ENCODE data around the gene RAB20. TPM values are rescaled to one million over a fixed set of nuclear protein-coding genes. Genes with fewer than 3 reads are reported as not detected.

The RAB20 gene
- total RNA-seq, 4 donors from 2014 or later, result 3.9 to 9.1 (median 6.2) TPM

GRCh38 chr13:110551284-110551683 is 10.2 kb downstream of the RAB20 start:
- 81% methylated on average over 11 of the region's 11 CpGs for WGBS, 2 donors

GRCh38 chr13:110549795-110550160 is 11.7 kb downstream of the RAB20 start:
- intact Hi-C loops (cut with DNase I; ENCODE audit: low total_unique reads), result no loop called here
- DNase-seq (ENCODE audit: low spot score in 2 of 2), result no peak
- H3K4me3 ChIP-seq (ENCODE audit: low read depth, poor library complexity, severe bottlenecking), result no peak overlapping the region
- no peak for TF ChIP-seq POLR2A (IDR thresholded peaks at IDR 0.05)
- TF ChIP-seq, protein P1, sequence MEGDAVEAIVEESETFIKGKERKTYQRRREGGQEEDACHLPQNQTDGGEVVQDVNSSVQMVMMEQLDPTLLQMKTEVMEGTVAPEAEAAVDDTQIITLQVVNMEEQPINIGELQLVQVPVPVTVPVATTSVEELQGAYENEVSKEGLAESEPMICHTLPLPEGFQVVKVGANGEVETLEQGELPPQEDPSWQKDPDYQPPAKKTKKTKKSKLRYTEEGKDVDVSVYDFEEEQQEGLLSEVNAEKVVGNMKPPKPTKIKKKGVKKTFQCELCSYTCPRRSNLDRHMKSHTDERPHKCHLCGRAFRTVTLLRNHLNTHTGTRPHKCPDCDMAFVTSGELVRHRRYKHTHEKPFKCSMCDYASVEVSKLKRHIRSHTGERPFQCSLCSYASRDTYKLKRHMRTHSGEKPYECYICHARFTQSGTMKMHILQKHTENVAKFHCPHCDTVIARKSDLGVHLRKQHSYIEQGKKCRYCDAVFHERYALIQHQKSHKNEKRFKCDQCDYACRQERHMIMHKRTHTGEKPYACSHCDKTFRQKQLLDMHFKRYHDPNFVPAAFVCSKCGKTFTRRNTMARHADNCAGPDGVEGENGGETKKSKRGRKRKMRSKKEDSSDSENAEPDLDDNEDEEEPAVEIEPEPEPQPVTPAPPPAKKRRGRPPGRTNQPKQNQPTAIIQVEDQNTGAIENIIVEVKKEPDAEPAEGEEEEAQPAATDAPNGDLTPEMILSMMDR (IDR thresholded peaks at IDR 0.05), result no peak
- WGBS, 2 donors, result 91 to 95% methylated on average over 11 of the region's 11 CpGs

More at GRCh38 chr13:110551284-110551683, 10.2 kb downstream of the RAB20 start:
- intact Hi-C loops (cut with DNase I; ENCODE audit: low total_unique reads), result no loop called here
- H3K4me3 ChIP-seq (ENCODE audit: low read depth, poor library complexity, severe bottlenecking), result no peak overlapping the region
- DNase-seq (ENCODE audit: low spot score in 2 of 2), result no peak
- TF ChIP-seq, protein P1 (IDR thresholded peaks at IDR 0.05), result no peak
- TF ChIP-seq POLR2A (IDR thresholded peaks at IDR 0.05), result no peak

GRCh38 chr13:110548891-110549794 is 12.4 kb downstream of the RAB20 start:
- DNase-seq (ENCODE audit: low spot score in 2 of 2), result no peak
- TF ChIP-seq, protein P1 (IDR thresholded peaks at IDR 0.05), result no peak
- TF ChIP-seq POLR2A (IDR thresholded peaks at IDR 0.05), result no peak
- intact Hi-C loops (cut with DNase I; ENCODE audit: low total_unique reads), result no loop called here
- WGBS, 2 donors, result 89 to 91% methylated on average over 7 of the region's 7 CpGs
- no peak overlapping the region for H3K4me3 ChIP-seq (ENCODE audit: low read depth, poor library complexity, severe bottlenecking)

DNA sequence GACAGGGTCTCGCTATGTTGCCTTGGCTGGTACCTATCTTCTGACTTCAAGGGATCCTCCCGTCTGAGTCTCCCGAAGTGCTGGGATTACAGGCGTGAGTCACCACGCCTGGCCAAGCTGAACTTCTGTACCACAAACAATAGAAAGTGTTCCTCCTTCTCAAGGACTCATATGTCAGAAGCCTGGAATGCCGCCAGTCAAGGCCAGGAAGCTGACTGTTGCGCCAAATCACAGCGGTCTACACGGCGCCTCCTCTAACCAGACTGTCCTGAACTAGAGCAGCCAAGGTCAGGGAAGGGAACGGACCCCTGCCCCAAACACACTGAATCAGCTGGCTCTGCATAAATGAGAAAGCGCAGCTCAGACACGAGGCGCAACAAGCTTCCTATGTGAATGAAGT is 14.6 kb downstream of the RAB20 start:
- DNase-seq (ENCODE audit: low spot score in 2 of 2), result peak; percentile 58 to 94
- 77 to 93% methylated on average over 14 of the region's 14 CpGs for WGBS, 2 donors
- TF ChIP-seq, protein P1 (IDR thresholded peaks at IDR 0.05), result no peak
- intact Hi-C loops (cut with DNase I; ENCODE audit: low total_unique reads), result no loop called here
- H3K4me3 ChIP-seq (ENCODE audit: low read depth, poor library complexity, severe bottlenecking), result no peak overlapping the region

DNA sequence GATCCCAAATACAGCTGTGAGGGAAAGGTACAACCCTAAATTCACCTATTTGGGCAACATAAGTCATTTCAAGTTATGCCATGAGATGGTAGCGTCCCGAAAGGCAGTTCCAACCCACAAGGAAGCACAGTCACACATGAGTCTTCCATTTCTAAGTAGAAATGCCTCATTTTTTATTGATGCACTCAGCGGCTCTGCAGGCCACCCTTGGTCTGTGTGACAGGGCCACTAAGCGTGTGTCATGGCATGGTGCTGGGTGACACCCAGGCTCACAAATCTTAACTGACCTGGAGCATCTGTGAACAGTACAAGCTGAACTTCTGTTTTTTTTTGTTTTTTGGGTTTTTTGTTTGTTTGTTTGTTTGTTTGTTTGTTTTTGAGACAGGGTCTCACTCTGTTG is 15.1 kb downstream of the RAB20 start:
- intact Hi-C loops (cut with DNase I; ENCODE audit: low total_unique reads), result no loop called here
- 96 to 99% methylated on average over 4 of the region's 4 CpGs for WGBS, 2 donors
- TF ChIP-seq POLR2A (IDR thresholded peaks at IDR 0.05), result no peak
- TF ChIP-seq, protein P1 (IDR thresholded peaks at IDR 0.05), result no peak
- H3K4me3 ChIP-seq (ENCODE audit: low read depth, poor library complexity, severe bottlenecking), result no peak overlapping the region
- DNase-seq (ENCODE audit: low spot score in 2 of 2), result no peak

Data from lower leg skin (tissue), 4 donors.